HL-60 (cell line): ENCODE data around the gene HOXD8.

ENCODE experiments used
- DNase-seq, 2 experiments: peaks; one replicate each; pipeline ENCODE4 v3.0.0-alpha.2; 2010 to 2020; ENCODE audit warnings: low read depth in 1 of 2, low spot score in 1 of 2
- H3K27ac ChIP-seq: fragments of 250-450 bp; sonication (Bioruptor Pico); replicated peaks from 2 replicates; pipeline ENCODE4 v1.5.1; 2020; ENCODE audit warnings: mild to moderate bottlenecking, moderate library complexity
- H3K27me3 ChIP-seq: fragments of 250-450 bp; sonication (Bioruptor Pico); 2 replicates; pipeline ENCODE4 v1.5.1; 2021; ENCODE audit warnings: mild to moderate bottlenecking, moderate library complexity; ENCODE audit not compliant: insufficient read depth, poor library complexity, severe bottlenecking
- H3K4me3 ChIP-seq: replicated peaks from 2 replicates; pipeline ENCODE4 v1.5.1; 2011; ENCODE audit warnings: mild to moderate bottlenecking, control low read depth, low read length; ENCODE audit not compliant: insufficient read depth
- GABPA ChIP-seq: IDR thresholded peaks from 2 replicates; pipeline ENCODE4 v1.6.1; 2012; ENCODE audit warnings: low read depth
- POLR2AphosphoS5 ChIP-seq: IDR thresholded peaks from 2 replicates; pipeline ENCODE4 v1.6.1; 2012; ENCODE audit warnings: low read depth
- SPI1 ChIP-seq: IDR thresholded peaks from 2 replicates; pipeline ENCODE4 v1.6.1; 2012; ENCODE audit warnings: low read depth, mild to moderate bottlenecking, borderline replicate concordance
- TF ChIP-seq, protein P1 (sequence below): IDR thresholded peaks from 2 replicates; pipeline ENCODE4 v1.6.1; 2012; ENCODE audit warnings: low read depth; ENCODE audit not compliant: insufficient replicate concordance
- TF ChIP-seq, protein P2 (sequence below): IDR thresholded peaks from one replicate; pipeline ENCODE4 v1.5.1; 2011; ENCODE audit warnings: low read length, control low read depth, inconsistent platforms; ENCODE audit not compliant: insufficient read depth

Gene HOXD8

DNA sequence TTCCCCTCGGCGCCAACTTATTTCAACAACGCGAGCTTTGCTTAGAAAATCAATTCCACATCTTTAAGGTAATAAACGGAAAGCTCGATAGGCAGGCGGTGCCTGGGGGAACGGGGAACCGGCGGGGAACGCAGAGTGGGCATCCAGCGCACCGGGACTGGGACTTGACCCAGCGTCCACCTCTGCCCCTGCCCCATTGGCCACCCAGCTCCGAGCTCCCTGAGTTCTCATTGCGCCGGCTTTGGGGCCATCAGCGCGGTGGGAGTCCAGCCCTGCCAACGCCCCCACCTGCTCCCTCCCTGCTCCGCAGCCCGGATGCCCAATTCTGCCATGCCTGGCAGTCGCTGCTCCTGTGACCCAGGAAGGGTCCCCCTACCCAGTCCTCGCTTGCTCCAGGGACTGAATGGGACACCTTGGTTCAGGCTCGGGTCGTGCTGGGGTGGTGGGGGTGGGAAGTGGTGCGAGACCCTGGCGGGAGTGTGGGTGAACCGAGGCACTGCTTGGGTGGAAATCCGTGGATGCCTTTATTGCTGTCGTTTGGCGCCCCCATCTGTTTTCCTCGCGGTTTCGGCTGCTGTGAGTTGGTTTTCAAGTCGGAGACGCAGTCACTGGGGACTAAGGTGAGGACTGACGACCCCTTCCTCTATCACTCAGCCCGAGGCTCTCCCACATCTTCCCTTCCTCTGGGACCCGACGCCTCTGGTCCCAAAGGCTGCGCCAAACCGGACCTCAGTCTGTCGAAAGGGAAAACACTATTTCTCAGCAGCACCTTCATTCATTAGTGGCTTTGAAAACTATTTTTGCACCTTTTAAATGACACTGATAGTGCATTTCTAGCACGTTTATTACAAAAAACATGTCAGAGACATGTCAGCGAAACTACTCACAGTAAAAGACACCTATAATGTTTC is 43.4 kb upstream of the HOXD8 start:
- H3K27me3 ChIP-seq, result peaks cover 96% of the 10 kb centered on the region
- H3K27ac ChIP-seq, result no peak overlapping the region
- no peak for TF ChIP-seq POLR2AphosphoS5
- TF ChIP-seq, protein P1, sequence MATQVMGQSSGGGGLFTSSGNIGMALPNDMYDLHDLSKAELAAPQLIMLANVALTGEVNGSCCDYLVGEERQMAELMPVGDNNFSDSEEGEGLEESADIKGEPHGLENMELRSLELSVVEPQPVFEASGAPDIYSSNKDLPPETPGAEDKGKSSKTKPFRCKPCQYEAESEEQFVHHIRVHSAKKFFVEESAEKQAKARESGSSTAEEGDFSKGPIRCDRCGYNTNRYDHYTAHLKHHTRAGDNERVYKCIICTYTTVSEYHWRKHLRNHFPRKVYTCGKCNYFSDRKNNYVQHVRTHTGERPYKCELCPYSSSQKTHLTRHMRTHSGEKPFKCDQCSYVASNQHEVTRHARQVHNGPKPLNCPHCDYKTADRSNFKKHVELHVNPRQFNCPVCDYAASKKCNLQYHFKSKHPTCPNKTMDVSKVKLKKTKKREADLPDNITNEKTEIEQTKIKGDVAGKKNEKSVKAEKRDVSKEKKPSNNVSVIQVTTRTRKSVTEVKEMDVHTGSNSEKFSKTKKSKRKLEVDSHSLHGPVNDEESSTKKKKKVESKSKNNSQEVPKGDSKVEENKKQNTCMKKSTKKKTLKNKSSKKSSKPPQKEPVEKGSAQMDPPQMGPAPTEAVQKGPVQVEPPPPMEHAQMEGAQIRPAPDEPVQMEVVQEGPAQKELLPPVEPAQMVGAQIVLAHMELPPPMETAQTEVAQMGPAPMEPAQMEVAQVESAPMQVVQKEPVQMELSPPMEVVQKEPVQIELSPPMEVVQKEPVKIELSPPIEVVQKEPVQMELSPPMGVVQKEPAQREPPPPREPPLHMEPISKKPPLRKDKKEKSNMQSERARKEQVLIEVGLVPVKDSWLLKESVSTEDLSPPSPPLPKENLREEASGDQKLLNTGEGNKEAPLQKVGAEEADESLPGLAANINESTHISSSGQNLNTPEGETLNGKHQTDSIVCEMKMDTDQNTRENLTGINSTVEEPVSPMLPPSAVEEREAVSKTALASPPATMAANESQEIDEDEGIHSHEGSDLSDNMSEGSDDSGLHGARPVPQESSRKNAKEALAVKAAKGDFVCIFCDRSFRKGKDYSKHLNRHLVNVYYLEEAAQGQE, result no peak
- TF ChIP-seq, protein P2, sequence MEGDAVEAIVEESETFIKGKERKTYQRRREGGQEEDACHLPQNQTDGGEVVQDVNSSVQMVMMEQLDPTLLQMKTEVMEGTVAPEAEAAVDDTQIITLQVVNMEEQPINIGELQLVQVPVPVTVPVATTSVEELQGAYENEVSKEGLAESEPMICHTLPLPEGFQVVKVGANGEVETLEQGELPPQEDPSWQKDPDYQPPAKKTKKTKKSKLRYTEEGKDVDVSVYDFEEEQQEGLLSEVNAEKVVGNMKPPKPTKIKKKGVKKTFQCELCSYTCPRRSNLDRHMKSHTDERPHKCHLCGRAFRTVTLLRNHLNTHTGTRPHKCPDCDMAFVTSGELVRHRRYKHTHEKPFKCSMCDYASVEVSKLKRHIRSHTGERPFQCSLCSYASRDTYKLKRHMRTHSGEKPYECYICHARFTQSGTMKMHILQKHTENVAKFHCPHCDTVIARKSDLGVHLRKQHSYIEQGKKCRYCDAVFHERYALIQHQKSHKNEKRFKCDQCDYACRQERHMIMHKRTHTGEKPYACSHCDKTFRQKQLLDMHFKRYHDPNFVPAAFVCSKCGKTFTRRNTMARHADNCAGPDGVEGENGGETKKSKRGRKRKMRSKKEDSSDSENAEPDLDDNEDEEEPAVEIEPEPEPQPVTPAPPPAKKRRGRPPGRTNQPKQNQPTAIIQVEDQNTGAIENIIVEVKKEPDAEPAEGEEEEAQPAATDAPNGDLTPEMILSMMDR, result no peak
- no peak for TF ChIP-seq GABPA
- TF ChIP-seq SPI1, result no peak
- no peak overlapping the region for H3K4me3 ChIP-seq
- peak in 1 of 2 experiments; percentile 43 for DNase-seq

DNA sequence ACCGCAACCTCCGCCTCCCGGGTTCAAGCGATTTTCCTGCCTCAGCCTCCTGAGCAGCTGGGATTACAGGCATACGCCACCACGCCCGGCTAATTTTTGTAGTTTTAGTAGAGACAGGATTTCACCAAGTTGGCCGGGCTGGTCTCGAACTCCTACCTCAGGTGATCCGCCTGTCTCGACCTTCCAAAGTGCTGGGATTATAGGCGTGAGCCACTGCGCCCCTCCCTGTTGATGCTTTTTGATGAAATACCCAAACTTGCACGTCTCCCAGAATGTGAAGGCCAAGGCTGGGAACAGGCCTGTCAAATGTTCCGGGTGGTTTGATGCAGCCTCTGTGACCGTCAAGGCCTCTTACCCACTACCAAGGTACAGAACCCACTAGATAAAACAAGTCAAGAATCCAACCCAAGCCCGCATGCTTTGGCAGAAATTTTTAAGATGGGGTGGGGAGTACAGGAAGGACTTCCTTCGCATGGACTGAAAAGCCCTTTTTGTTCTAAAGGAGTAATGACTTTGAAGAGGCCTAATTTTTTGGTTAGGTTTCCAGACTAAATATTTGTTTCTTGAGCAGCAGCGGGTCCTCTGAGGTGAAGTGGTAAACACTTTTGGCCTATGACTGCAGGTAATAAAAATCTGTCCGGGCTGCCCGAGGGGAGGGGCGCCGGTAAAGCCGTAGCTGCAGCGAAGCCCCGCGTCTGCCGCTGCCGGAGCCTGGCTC is 42.0 kb upstream of the HOXD8 start:
- Histone ChIP-seq H3K4me3 (peak overlapping the region; percentile 33), H3K27me3 (peaks cover 92% of the 10 kb centered on the region), H3K27ac (no peak overlapping the region)
- TF ChIP-seq GABPA (no peak), POLR2AphosphoS5 (no peak), SPI1 (no peak)
- TF ChIP-seq, protein P1, result no peak
- TF ChIP-seq, protein P2, result no peak
- no peak for DNase-seq

DNA sequence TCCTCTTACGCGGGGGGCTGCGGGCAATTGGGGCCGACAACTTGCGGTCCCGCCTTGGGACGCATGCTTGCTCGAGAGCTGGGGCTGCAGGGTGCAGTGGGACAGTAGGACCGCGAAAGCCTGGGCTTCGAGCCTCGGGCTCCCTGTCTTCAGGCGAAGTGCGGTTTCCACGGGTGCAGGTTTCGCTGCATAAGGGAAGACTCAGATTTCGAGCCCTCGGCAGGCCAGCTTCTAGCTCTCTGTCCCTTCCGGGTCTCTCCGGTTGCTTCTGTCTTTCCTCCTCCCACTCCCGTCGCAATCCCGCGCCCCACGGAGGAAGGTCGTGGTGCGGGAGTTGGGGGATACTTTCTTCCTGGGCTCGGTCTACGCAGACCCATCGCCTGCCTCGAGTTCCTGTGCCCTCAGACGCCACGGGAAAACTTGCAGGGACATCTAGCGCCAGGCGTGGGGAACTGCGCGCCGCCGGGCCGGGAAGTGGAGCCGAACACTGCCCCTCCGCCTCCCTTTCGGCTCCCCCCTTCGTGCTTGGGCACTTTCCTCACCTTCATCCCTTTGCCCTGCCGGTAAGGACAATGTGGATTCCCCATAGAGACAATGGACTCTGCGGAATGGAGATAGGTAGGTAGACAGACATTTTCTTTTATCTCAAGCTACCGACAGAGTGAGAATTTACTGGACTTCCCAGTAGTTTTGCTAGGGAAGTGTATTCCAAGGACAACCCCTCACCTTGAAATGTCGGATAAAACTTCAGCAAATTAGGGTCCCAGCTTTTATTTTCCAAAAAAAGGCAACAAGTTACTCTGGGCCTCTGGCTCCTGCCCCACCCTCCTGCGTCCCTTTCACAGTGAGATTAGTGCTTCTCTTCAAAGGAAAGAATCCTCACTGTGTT is 41.2 kb upstream of the HOXD8 start:
- peak overlapping the region; percentile 33 for H3K4me3 ChIP-seq
- H3K27me3 ChIP-seq, result peaks cover 88% of the 10 kb centered on the region
- DNase-seq, result peak in 1 of 2 experiments; percentile 44

More for the DNA sequence above, 41.2 kb upstream of the HOXD8 start:
- TF ChIP-seq, protein P1, result no peak
- TF ChIP-seq, protein P2, result peak; percentile 73
- peak; percentile 47; the same call in 1 of the 2 replicates for TF ChIP-seq SPI1
- H3K27ac ChIP-seq, result no peak overlapping the region
